ENCODE measurements around the gene KIF16B.

DNA sequence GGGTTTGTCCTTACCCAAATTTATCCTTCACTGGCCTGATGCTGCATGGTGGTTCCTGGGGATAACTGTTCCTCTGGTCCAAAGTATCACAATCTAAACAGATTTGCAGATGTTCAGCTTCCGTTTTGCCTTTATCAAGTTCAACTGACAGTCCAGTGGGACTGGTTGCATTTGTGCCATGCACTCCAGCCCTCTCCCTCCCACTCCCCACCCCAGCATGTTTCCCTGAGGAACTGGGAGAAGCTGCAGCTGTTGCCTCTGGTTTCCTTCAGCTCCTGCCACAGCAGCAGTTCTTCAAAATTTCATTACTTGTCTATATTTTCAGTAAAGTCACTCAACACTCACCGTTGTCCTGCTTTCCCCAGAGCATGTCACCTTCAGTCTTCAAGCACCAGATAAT is 39.5 kb upstream of the KIF16B start:
- TF ChIP-seq POLR2A (IDR thresholded peaks at IDR 0.05; ENCODE audit: borderline replicate concordance, extremely low read depth, insufficient read depth, insufficient read length) = no peak
- TF ChIP-seq POLR2AphosphoS5 (IDR thresholded peaks at IDR 0.05; ENCODE audit: low read depth, low read length) = no peak
- no peak for TF ChIP-seq EZH2phosphoT487 (IDR thresholded peaks at IDR 0.05; ENCODE audit: borderline replicate concordance)
- TF ChIP-seq EZH2 (IDR thresholded peaks at IDR 0.05) = no peak
- TF ChIP-seq CEBPB (IDR thresholded peaks at IDR 0.05; ENCODE audit: low read depth) = no peak
- TF ChIP-seq, protein P1, sequence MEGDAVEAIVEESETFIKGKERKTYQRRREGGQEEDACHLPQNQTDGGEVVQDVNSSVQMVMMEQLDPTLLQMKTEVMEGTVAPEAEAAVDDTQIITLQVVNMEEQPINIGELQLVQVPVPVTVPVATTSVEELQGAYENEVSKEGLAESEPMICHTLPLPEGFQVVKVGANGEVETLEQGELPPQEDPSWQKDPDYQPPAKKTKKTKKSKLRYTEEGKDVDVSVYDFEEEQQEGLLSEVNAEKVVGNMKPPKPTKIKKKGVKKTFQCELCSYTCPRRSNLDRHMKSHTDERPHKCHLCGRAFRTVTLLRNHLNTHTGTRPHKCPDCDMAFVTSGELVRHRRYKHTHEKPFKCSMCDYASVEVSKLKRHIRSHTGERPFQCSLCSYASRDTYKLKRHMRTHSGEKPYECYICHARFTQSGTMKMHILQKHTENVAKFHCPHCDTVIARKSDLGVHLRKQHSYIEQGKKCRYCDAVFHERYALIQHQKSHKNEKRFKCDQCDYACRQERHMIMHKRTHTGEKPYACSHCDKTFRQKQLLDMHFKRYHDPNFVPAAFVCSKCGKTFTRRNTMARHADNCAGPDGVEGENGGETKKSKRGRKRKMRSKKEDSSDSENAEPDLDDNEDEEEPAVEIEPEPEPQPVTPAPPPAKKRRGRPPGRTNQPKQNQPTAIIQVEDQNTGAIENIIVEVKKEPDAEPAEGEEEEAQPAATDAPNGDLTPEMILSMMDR (IDR thresholded peaks at IDR 0.05 in 2 of 3, conservative IDR thresholded peaks at IDR 0.05 in 1 of 3; ENCODE audit: borderline replicate concordance in 1 of 3, insufficient read depth in 1 of 3, low read depth in 2 of 3, low read length in 2 of 3) = no peak
